Bronchial epithelial cell (primary cell): ENCODE results near the gene COL4A4. TPM values are rescaled to one million over a fixed set of nuclear protein-coding genes. Genes with fewer than 3 reads are reported as not detected.

Experiments
- DNase-seq: peaks from one replicate; pipeline ENCODE4 v3.0.0-alpha.2; 2010; ENCODE audit warnings: low read depth
- FAIRE-seq: peaks from 2 replicates; lab custom pipeline; 2011; peaks lifted over from hg19 to GRCh38; lab: Jason Lieb, UNC
- H3K27me3 ChIP-seq: 2 replicates; pipeline ENCODE4 v1.5.1; 2011; ENCODE audit warnings: low read length; ENCODE audit not compliant: control insufficient read depth, insufficient read depth
- H3K36me3 ChIP-seq: 2 replicates; pipeline ENCODE4 v1.5.1; 2011; ENCODE audit warnings: low read length; ENCODE audit not compliant: control insufficient read depth, insufficient read depth
- H3K4me3 ChIP-seq: 2 replicates; pipeline ENCODE4 v1.5.1; 2011; ENCODE audit warnings: mild to moderate bottlenecking, low read depth, low read length, control low read depth
- CTCF ChIP-seq: IDR thresholded peaks from 2 replicates; pipeline ENCODE4 v1.5.1; 2011; ENCODE audit warnings: mild to moderate bottlenecking, moderate library complexity, low read length, control low read depth, inconsistent platforms; ENCODE audit not compliant: insufficient read depth, severe bottlenecking
- total RNA-seq: library from RNA; depleted of rRNA; stranded (reverse); fragments of >200 nt; gene quantifications from 2 replicates; pipeline ENCODE4 v1.2.1, GENCODE V29; 2014

The COL4A4 gene
- total RNA-seq, 1 donor from 2014 or later = under 0.01 TPM

GRCh38 chr2:227118353-227118752, 45.7 kb downstream of the COL4A4 start:
- FAIRE-seq (no peak), DNase-seq (no peak)
- TF ChIP-seq CTCF = no peak
- H3K4me3 ChIP-seq = no peak overlapping the region
- no peaks in the 10 kb centered on the region for H3K36me3 ChIP-seq
- H3K27me3 ChIP-seq = no peaks in the 10 kb centered on the region

- Histone ChIP-seq H3K36me3 (no peaks in the 10 kb centered on the region), H3K27me3 (no peaks in the 10 kb centered on the region), H3K4me3 (no peak overlapping the region)
- no peak for DNase-seq
- FAIRE-seq = no peak
- TF ChIP-seq CTCF = no peak
These were observed 46.2 kb downstream of the COL4A4 start for GRCh38 chr2:227117852-227118251.

- DNase-seq = no peak
- FAIRE-seq = no peak
- no peak for TF ChIP-seq CTCF
- H3K27me3 ChIP-seq = no peaks in the 10 kb centered on the region
- H3K36me3 ChIP-seq = no peaks in the 10 kb centered on the region
- no peak overlapping the region for H3K4me3 ChIP-seq
These were observed 47.0 kb downstream of the COL4A4 start for GRCh38 chr2:227117027-227117426.

- Histone ChIP-seq H3K27me3 (no peaks in the 10 kb centered on the region), H3K4me3 (no peak overlapping the region), H3K36me3 (no peaks in the 10 kb centered on the region)
- TF ChIP-seq CTCF = no peak
- DNase-seq (no peak), FAIRE-seq (no peak)
These were observed 48.2 kb downstream of the COL4A4 start for GRCh38 chr2:227115761-227116160.

- TF ChIP-seq CTCF = peak; percentile 78
- FAIRE-seq (no peak), DNase-seq (peak; percentile 55)
- Histone ChIP-seq H3K27me3 (no peaks in the 10 kb centered on the region), H3K36me3 (no peaks in the 10 kb centered on the region), H3K4me3 (no peak overlapping the region)
These were observed 56.9 kb downstream of the COL4A4 start for GRCh38 chr2:227106845-227107759.

- TF ChIP-seq CTCF = no peak
- no peak for DNase-seq
- FAIRE-seq = no peak
- Histone ChIP-seq H3K27me3 (no peaks in the 10 kb centered on the region), H3K36me3 (no peaks in the 10 kb centered on the region), H3K4me3 (no peak overlapping the region)
These were observed 60.4 kb downstream of the COL4A4 start for GRCh38 chr2:227103583-227103982.
